ENCODE data around the gene CRYBA2.

CRYBA2 gene

GRCh38 chr2:218952160-218952559 is 41.1 kb downstream of the CRYBA2 start:
- no peak for DNase-seq

GRCh38 chr2:218946621-218947020 is 46.6 kb downstream of the CRYBA2 start:
- no peak for DNase-seq

- DNase-seq: no peak
Observed at GRCh38 chr2:218944759-218945404, 48.3 kb downstream of the CRYBA2 start.

All from activated CD4-positive, alpha-beta T cell treated with anti-CD3 and anti-CD28 coated beads, Interleukin-10, Interleukin-2, amounts not matched to agents 100 ng/mL and 50 ng/mL, durations not matched to agents 16 hours and 8 hours (primary cell).